Gastrocnemius medialis (tissue), 4 donors: Measurements from ENCODE around the gene CCDC106.

ENCODE experiments used
- CTCF ChIP-seq, 5 experiments: fragments of 450-650 bp in 3 of 5; fragments of 200-600 bp in 2 of 5; sonication (generic) in 2 of 5; IDR thresholded peaks in 4 of 5; conservative IDR thresholded peaks in 1 of 5; 1 replicate in 4 of 5; 2 replicates in 1 of 5; pipeline ENCODE4 v1.5.1; 2016 to 2019; ENCODE audit warnings: antibody characterized with exemption in 5 of 5, mild to moderate bottlenecking in 3 of 5, moderate library complexity in 3 of 5
- POLR2A ChIP-seq, 2 donors: fragments of 450-650 bp; IDR thresholded peaks; one replicate each; pipeline ENCODE4 v1.6.1; 2017; ENCODE audit warnings: antibody characterized with exemption in 2 of 2, mild to moderate bottlenecking in 2 of 2, moderate library complexity in 2 of 2

DNA sequence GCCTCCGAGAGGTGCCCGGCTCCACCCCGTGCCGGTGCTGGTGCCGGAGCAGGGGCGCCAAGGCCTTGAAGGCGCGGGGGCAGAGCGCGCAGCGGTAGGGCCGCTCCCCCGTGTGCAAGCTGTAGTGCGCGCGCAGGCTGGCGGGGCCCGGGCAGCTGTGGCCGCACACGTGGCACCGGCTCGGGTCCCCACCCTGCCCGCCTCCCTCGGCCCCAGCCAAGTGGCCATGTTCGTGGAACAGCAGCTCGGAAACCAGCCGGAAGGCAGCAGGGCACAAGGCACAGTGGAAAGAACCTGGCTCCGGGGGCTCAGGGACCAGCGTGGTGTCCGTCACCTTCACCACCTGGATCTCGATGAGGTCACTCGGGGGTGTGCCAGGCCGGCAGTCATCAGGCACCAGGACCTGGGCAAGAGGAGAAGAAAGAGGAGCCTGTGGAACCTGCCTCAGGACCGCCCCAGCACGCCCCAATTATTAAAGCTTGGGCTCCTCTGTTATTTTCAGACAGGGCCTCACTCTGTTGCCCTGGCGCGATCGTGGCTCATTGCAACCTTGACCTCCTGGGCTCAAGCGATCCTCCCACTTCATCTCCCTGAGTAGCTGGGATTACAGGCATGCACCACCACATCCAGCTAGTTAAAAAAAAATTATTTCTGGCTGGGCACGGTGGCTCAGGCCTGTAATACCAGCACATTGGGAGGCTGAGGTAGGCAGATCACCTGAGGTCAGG lies 25.6 kb upstream of the CCDC106 start:
- TF ChIP-seq CTCF (IDR thresholded peaks at IDR 0.05 in 4 of 5, conservative IDR thresholded peaks at IDR 0.05 in 1 of 5) (no peak), POLR2A (IDR thresholded peaks at IDR 0.05) (no peak)
